ENCODE results near the gene NEU2. TPM values are rescaled to one million over a fixed set of nuclear protein-coding genes. Genes with fewer than 3 reads are reported as not detected.

Gene NEU2
- total and polyA plus RNA-seq, 10 of the 15 experiments (the other 5 are each of a cell fraction or from before 2014, with no cell fraction given), result not detected

GRCh38 chr2:233059797-233060500 lies 27.5 kb downstream of the NEU2 start, which contains the start of gene INPP5D:
TSS of gene INPP5D (plus strand) at chr2:233060342. CDS start at chr2:233060479, 137 bp downstream.
- H3K9ac ChIP-seq (ENCODE audit: control insufficient read depth, insufficient read depth, low read length), result peak within 1 kb of the TSS; percentile 91
- SMC1A ChIA-PET (ENCODE audit: uncharacterized antibody, unreplicated experiment), result interaction anchor here (0.6 to 13.6 kb wide), 30 partner anchors 9 to 309 kb away, joined by 3 to 351 read pairs (median 4); partner anchors contain the start of gene ATG16L1
- ATAC-seq, result peak; percentile 63
- H3K9me3 ChIP-seq (replicated peaks; ENCODE audit: control insufficient read depth, insufficient read depth, low read length), result no peaks in the 10 kb centered on the region
- peaks cover 3% of the 10 kb centered on the region; the same call in 1 of the 2 replicates for H4K20me1 ChIP-seq (ENCODE audit: control insufficient read depth, insufficient read depth)
- no TSS peak for BruUV-seq (replicated peaks)
- H3K36me3 ChIP-seq (ENCODE audit: control insufficient read depth in 2 of 2, insufficient read depth in 2 of 2, low read length in 1 of 2), result peaks cover 0 to 7% of the 10 kb centered on the region in 2 experiments; a peak in 2 of 4 replicates
- CTCF ChIA-PET, result interaction anchor here (0.7 to 6.2 kb wide), 27 partner anchors 8 to 301 kb away, joined by 3 to 68 read pairs (median 6); partner anchors contain the start of gene ATG16L1
- POLR2A ChIA-PET, result interaction anchor here (0.6 to 9.6 kb wide), 18 partner anchors 11 to 197 kb away, joined by 3 to 271 read pairs (median 6); partner anchors contain the start of gene ATG16L1
- H3K4me2 ChIP-seq (ENCODE audit: control insufficient read depth, insufficient read depth), result peak within 1 kb of the TSS; percentile 98
- no peak for DNase-seq (ENCODE audit: low read depth, low spot score)
- WGBS (ENCODE audit: insufficient coverage, insufficient replicate concordance, low lambda C conversion rate, missing lambda C conversion rate), result 2% methylated on average over 26 of the region's 26 CpGs
- FAIRE-seq, result no peak
- H3K27ac ChIP-seq (ENCODE audit: control insufficient read depth, insufficient read depth), result peak within 1 kb of the TSS; percentile 93
- in situ Hi-C loops (cut with MboI), result no loop called here
- peaks cover 56% of the 10 kb centered on the region for H3K79me2 ChIP-seq (ENCODE audit: control insufficient read depth, insufficient read depth, low read length)
- H3K4me1 ChIP-seq (ENCODE audit: control insufficient read depth, insufficient read depth, low read length), result peaks cover 34% of the 10 kb centered on the region
- peak within 1 kb of the TSS; percentile 94 for H3K4me3 ChIP-seq
- no peaks in the 10 kb centered on the region for H3K27me3 ChIP-seq (replicated peaks in 1 of 2; ENCODE audit: control insufficient read depth in 2 of 2, insufficient read depth in 2 of 2, low read length in 1 of 2)
- H2AFZ ChIP-seq (ENCODE audit: control insufficient read depth, low read depth, low read length), result peak within 1 kb of the TSS; percentile 81
- RAD21 ChIA-PET (ENCODE audit: unreplicated experiment), result interaction anchor here (1.2 to 13.5 kb wide), 21 partner anchors 10 to 300 kb away, joined by 3 to 361 read pairs (median 5); partner anchors contain the start of gene ATG16L1
- intact Hi-C loops (cut with micrococcal nuclease; ENCODE audit: unreplicated experiment), result loop anchor here (5.0 kb wide), 1 partner anchor 792 kb away; the partner anchor contains the start of gene HJURP
- TF ChIP-seq CTCF (IDR thresholded peaks at IDR 0.05 in 2 of 3, conservative IDR thresholded peaks at IDR 0.05 in 1 of 3; ENCODE audit: control insufficient read depth in 2 of 3, extremely low read depth in 1 of 3, insufficient read depth in 1 of 3, low read depth in 3 of 3, low read length in 3 of 3) (peak in 1 of 3 experiments; percentile 12; a peak in 1 of 6 replicates), ZNF592 (IDR thresholded peaks at IDR 0.05) (no peak; the same call in 1 of the 2 replicates), RELB (IDR thresholded peaks at IDR 0.05; ENCODE audit: low read depth) (0 out of 2 replicates have a peak, but pooled peaks have one; percentile 43), YY1 (IDR thresholded peaks at IDR 0.05; ENCODE audit: low read depth, low read length) (peak; percentile 63; the same call in 1 of the 2 replicates), IRF3 (IDR thresholded peaks at IDR 0.05) (no peak), MTA3 (IDR thresholded peaks at IDR 0.05; ENCODE audit: borderline replicate concordance, low read length) (no peak), TBL1XR1 (IDR thresholded peaks at IDR 0.05; ENCODE audit: low read depth, low read length) (no peak), FOXM1 (IDR thresholded peaks at IDR 0.05; ENCODE audit: low read depth, low read length) (no peak), BHLHE40 (IDR thresholded peaks at IDR 0.05; ENCODE audit: borderline replicate concordance in 1 of 2, low read depth in 2 of 2, low read length in 1 of 2) (peak in 1 of 2 experiments; percentile 54; a peak in 1 of 4 replicates), ZZZ3 (IDR thresholded peaks at IDR 0.05; ENCODE audit: control insufficient read depth, insufficient read length, low read depth) (no peak), NFYB (IDR thresholded peaks at IDR 0.05; ENCODE audit: insufficient read depth, low read depth, low read length) (no peak)
